ENCODE measurements around the gene LRMDA.

Gene LRMDA

DNA sequence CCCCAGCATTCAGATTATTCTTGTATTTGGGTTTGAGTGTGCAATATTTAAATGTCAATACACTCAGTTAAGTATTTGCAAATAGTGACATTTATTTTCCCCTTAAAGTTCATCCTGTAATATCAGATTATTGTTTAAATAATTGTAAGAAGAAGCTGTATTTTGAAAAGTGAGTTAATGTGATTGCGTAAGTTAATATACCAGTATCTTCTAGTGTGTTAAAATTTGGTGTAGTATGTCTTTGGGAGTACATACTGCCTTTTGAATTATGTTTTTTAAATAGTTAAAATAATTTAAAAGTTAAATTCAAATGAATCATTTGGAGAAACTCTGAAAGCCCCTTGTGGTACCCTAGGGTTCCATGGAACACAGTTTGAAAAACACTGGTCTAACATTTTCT, 28.6 kb downstream of the LRMDA start:
- TF ChIP-seq, protein P1, sequence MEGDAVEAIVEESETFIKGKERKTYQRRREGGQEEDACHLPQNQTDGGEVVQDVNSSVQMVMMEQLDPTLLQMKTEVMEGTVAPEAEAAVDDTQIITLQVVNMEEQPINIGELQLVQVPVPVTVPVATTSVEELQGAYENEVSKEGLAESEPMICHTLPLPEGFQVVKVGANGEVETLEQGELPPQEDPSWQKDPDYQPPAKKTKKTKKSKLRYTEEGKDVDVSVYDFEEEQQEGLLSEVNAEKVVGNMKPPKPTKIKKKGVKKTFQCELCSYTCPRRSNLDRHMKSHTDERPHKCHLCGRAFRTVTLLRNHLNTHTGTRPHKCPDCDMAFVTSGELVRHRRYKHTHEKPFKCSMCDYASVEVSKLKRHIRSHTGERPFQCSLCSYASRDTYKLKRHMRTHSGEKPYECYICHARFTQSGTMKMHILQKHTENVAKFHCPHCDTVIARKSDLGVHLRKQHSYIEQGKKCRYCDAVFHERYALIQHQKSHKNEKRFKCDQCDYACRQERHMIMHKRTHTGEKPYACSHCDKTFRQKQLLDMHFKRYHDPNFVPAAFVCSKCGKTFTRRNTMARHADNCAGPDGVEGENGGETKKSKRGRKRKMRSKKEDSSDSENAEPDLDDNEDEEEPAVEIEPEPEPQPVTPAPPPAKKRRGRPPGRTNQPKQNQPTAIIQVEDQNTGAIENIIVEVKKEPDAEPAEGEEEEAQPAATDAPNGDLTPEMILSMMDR (conservative IDR thresholded peaks at IDR 0.05; ENCODE audit: low read length), result no peak
- no peak overlapping the region for H3K4me3 ChIP-seq (ENCODE audit: low read length)
- no peak for DNase-seq (ENCODE audit: low read depth)

DNA sequence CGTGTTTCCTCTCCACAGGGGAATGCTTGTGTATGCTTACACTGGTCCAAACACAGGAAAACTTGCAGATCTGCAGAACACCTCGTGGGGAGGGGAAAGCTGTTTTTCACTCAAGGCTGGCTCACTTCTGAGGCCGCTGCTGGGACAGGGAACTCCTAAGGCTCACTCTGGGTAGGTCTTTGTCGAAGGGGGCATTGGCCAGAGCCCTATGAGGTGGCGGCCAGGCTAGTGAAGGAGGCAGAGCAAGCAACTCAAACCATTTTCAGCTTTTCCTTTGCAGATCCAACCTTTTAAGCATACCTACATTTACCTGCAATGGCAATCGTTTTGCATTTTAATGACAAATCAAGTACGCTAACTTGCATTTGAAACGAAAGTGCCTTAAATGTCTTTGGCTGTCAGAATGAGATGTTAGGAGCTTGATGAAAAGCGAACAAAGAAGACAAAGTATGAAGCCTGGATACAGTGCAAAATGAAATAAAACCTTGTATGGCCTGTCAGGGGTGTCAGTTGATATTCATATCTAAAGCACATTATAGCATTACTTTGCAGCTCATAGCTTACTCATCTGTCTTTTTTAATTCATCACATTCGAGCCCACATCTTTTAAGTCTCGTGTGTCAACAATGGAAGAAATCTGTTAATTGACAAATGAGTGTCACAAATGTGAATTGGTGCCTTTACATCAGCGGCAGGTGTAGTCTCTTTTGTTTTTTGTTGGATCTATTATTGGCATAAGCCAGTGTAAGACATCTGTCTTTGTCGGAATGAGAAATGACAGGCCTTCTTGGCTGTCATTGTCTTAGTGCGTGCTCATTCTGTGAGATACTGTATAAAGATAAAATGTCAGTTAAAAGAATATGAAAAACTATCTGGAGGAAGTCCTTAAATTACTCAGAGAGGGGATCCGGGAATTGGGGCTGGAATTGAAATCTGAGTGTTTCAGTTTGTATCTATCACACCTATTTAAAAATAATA, 30.5 kb downstream of the LRMDA start:
- H3K4me3 ChIP-seq (ENCODE audit: low read length), result no peak overlapping the region
- TF ChIP-seq, protein P1 (conservative IDR thresholded peaks at IDR 0.05; ENCODE audit: low read length), result no peak
- DNase-seq (ENCODE audit: low read depth), result no peak

DNA sequence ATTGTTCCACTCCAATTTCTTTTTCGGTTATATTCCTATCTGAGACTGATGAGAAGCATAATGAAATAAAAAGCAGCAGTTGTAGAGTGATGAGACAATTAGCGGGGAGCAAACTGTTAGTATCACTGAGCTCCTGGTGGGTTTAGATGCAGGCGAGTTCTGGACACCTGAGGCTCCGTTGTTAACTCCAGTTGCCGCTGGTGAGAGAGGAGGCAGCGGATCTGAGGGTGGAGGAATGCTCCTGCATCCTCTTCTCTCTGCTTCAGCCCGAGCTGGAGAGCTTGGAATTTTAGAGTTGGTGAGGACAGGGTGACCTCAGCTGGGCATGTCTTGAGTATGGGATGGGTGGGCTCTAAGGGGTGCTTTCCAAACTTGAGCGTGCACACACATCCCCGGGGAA, 31.4 kb downstream of the LRMDA start:
- no peak for DNase-seq (ENCODE audit: low read depth)
- TF ChIP-seq, protein P1 (conservative IDR thresholded peaks at IDR 0.05; ENCODE audit: low read length), result no peak
- no peak overlapping the region for H3K4me3 ChIP-seq (ENCODE audit: low read length)

DNA sequence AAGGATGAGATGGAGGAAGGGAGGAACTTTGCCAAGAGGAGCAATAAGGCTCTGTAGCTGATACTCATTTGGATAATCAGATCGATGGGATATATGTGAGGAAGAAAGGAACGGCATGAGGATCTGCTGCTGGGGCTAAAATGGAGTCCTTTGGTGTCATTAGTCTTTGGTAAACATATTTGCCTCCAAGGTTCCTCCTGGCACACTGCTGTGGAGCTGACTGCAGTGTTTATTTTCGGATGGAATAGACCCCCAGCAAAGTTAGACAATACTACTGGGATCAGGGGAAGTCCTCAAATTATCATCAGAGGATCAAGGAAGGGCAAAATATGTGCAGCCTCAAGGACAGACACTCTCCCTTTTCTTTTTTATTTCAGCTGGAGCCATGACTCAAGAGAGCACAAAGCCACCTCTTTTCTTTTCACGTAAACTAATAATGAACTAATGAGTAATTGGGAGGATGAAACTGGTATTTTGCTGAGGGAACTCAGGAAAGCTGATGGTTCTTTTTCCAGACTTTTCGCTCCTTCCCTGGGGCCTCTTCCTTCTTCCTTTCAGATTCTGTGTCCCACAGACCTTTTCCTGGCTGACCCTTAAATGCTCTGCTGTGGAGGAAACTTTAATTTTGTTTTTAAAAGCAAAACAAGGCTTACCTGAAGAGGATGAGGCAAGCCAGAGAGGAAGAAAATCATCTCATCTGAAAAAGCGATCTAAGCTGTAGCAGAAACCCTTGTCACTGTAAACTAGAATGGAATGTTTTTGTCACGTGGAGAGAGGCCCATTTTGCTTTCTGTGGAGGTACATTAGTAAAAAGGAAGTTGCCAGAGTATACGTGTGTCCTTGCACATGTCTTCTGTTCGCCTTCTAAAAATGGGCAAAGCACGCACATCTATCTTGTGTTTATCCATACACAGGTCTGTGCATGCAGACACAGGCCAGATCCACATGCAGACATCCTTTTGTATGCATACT, 33.3 kb downstream of the LRMDA start:
- TF ChIP-seq, protein P1 (conservative IDR thresholded peaks at IDR 0.05; ENCODE audit: low read length), result no peak
- H3K4me3 ChIP-seq (ENCODE audit: low read length), result no peak overlapping the region
- peak; percentile 10 for DNase-seq (ENCODE audit: low read depth)

DNA sequence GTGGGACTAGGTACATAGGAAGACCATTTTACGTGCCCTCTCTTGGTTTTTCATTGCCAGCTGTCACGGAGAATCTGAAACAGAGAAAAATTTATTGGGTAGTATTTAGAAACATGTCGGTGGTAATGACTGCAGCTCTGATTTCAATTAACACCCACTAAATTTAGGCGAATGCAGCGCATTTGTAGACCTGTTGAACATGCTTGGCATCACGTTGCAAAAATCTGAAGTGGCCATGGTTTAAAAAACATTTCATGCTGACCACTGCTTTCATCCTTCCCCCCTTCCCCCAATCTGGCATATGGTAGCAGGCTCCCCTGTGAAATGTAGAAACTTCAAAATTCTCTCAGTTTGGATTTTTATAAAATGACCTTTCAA, 34.0 kb downstream of the LRMDA start:
- no peak overlapping the region for H3K4me3 ChIP-seq (ENCODE audit: low read length)
- TF ChIP-seq, protein P1 (conservative IDR thresholded peaks at IDR 0.05; ENCODE audit: low read length), result no peak
- DNase-seq (ENCODE audit: low read depth), result peak; percentile 43

DNA sequence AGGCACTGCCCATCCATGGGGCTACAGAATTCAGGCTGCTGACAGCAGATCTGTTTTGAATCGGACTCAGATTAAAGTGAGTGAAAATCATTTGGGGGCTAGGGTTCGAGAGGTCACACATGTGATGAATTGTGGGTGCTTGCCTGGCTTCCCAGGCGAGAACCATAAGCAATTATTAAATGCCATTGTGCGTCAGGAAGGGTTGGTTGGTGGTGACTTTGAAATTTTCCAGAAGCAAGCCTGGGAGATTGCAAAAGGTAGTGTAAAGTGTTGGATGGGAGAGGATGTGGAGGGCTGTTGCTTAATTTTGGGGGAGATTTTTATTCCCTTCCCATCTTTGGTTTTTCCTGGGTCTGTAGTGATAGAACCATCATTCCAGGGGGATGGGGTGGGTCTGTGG, 34.6 kb downstream of the LRMDA start:
- no peak overlapping the region for H3K4me3 ChIP-seq (ENCODE audit: low read length)
- TF ChIP-seq, protein P1 (conservative IDR thresholded peaks at IDR 0.05; ENCODE audit: low read length), result no peak
- peak; percentile 38 for DNase-seq (ENCODE audit: low read depth)

All from AG10803 (cell line).